HepG2 (cell line): ENCODE data around the gene WDR45B. TPM values are rescaled to one million over a fixed set of nuclear protein-coding genes. Genes with fewer than 3 reads are reported as not detected.

Experiments used
- EP300 ChIP-seq, 3 experiments: sonication (generic) in 1 of 3; formaldehyde crosslinking in 1 of 3; IDR thresholded peaks; 2 replicates each; pipeline versions ENCODE4 v1.5.1 to v1.6.1; 2011 to 2020; ENCODE audit warnings: low read depth in 2 of 3, low read length in 2 of 3, borderline replicate concordance in 1 of 3, improper control_type of control experiment in 1 of 3, mild to moderate bottlenecking in 1 of 3, missing genetic modification reagents in 1 of 3, moderate library complexity in 1 of 3
- FUBP1 ChIP-seq: sonication (generic); formaldehyde crosslinking; IDR thresholded peaks from 2 replicates; pipeline ENCODE4 v1.5.1; 2020; ENCODE audit warnings: missing genetic modification reagents, mild to moderate bottlenecking, borderline replicate concordance
- HDAC2 ChIP-seq: sonication (generic); formaldehyde crosslinking; IDR thresholded peaks from 2 replicates; pipeline ENCODE4 v1.4.0; 2020; ENCODE audit warnings: missing genetic modification reagents
- KLF9 ChIP-seq: IDR thresholded peaks from 2 replicates; pipeline ENCODE4 v1.6.1; 2016; ENCODE audit warnings: low read depth
- MYC ChIP-seq: sonication (generic); formaldehyde crosslinking; IDR thresholded peaks from 2 replicates; pipeline ENCODE4 v1.9.0; 2021; ENCODE audit warnings: missing genetic modification reagents, borderline replicate concordance
- RBM22 ChIP-seq: fragments of 200-400 bp; formaldehyde crosslinking; optimal IDR thresholded peaks from 2 replicates; pipeline ENCODE3; 2017; ENCODE audit warnings: mild to moderate bottlenecking, low read length, moderate library complexity
- RXRA ChIP-seq: sonication (generic); formaldehyde crosslinking; IDR thresholded peaks from 2 replicates; pipeline ENCODE4 v1.5.1; 2020; ENCODE audit warnings: missing genetic modification reagents
- RXRB ChIP-seq: IDR thresholded peaks from 2 replicates; pipeline ENCODE4 v1.6.1; 2016; ENCODE audit warnings: borderline replicate concordance, missing genetic modification reagents, missing compliant biosample characterization
- SKI ChIP-seq: fragments of 450-650 bp; IDR thresholded peaks from one replicate; pipeline ENCODE4 v1.6.1; 2018; ENCODE audit warnings: mild to moderate bottlenecking; ENCODE audit not compliant: partially characterized antibody
- TARDBP ChIP-seq: sonication (generic); formaldehyde crosslinking; IDR thresholded peaks from 2 replicates; pipeline ENCODE4 v1.8.0; 2022; ENCODE audit warnings: mild to moderate bottlenecking, missing genetic modification reagents
- XRCC5 ChIP-seq: fragments of 200-400 bp; formaldehyde crosslinking; optimal IDR thresholded peaks from 2 replicates; pipeline ENCODE3; 2017; ENCODE audit warnings: mild to moderate bottlenecking, low read length
- ZNF629 ChIP-seq: sonication (generic); formaldehyde crosslinking; conservative IDR thresholded peaks from 2 replicates; pipeline ENCODE4 v1.5.0; 2020; ENCODE audit warnings: missing genetic modification reagents
- polyA plus RNA-seq, 8 experiments: library from polyadenylated mRNA; depleted of rRNA in 3 of 8; stranded (reverse) in 7 of 8; unstranded in 1 of 8; fragments of >200 nt; fragmentation: Illumina TruSeq in 4 of 8; extraction: Trizol in 4 of 8; gene quantifications; 2 replicates each; pipeline versions ENCODE4 v1.2.1 to v1.2.3, GENCODE V29; 2011 to 2016; ENCODE audit warnings: low read depth in 4 of 8, missing spikeins in 1 of 8, mixed read lengths in 1 of 8; ENCODE audit not compliant: insufficient read depth in 1 of 8
- total RNA-seq, 5 experiments: library from RNA; depleted of rRNA; stranded (reverse); fragments of >200 nt; fragmentation: Illumina TruSeq; extraction: Trizol; gene quantifications; 2 replicates each; pipeline ENCODE4 v1.2.3, GENCODE V29; 2016; ENCODE audit warnings: low read depth in 1 of 5

The WDR45B gene
- total and polyA plus RNA-seq, 2 of the 13 experiments (the other 11 are each of a cell fraction or from before 2014, with no cell fraction given): 86.2 to 155 TPM

GRCh38 chr17:82566129-82566960, 81.9 kb downstream of the WDR45B start (continued):
- TF ChIP-seq RBM22 (peak; percentile 72), TARDBP (no peak), KLF9 (CRISPR knock-in tag) (no peak), MYC (CRISPR knock-in tag) (peak; percentile 23; the same call in 1 of the 2 replicates), FUBP1 (0 out of 2 replicates have a peak, but pooled peaks have one; percentile 48), HDAC2 (CRISPR knock-in tag) (peak; percentile 42; the same call in 1 of the 2 replicates), RXRA (CRISPR knock-in tag) (0 out of 2 replicates have a peak, but pooled peaks have one; percentile 30), ZNF629 (CRISPR knock-in tag) (no peak), EP300 (IDR thresholded peaks at IDR 0.05; ENCODE audit: low read depth in 2 of 2, low read length in 2 of 2) (peak in 1 of 2 experiments; percentile 33; a peak in 1 of 4 replicates), EP300 (CRISPR knock-in tag; IDR thresholded peaks at IDR 0.05; ENCODE audit: borderline replicate concordance) (no peak), XRCC5 (no peak), RXRB (CRISPR knock-in tag) (peak; percentile 27; the same call in 1 of the 2 replicates), SKI (no peak)
